ENCODE measurements around the gene SOX12. TPM values are rescaled to one million over a fixed set of nuclear protein-coding genes. Genes with fewer than 3 reads are reported as not detected.

SOX12 gene
- total RNA-seq, 1 experiment from 2014 or later: 40.4 TPM

DNA sequence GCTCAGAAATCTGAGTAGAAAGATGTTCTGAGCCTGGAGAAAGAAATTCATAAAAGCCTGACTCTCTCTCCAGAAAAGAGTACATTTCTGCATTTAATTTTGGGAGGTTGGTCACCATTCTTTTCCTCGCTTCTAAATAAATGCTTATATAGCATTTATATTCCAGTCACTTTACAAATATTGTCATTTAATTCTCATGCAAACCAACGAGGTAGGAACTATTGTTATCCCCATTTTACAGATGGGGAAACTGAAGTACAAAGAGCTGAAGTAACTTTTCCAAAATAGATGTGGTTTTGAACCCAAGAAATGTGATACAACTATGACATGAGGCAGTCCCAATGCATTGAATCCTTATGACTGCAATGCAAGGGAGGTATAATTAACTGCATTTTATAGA, 50.7 kb downstream of the SOX12 start:
- ChIA-PET POLR2A (interaction anchor here (19.7 to 29.0 kb wide), 2 partner anchors 12 to 23 kb away, joined by 639 to 779 read pairs; partner anchors contain the start of gene RBCK1), RAD21 (ENCODE audit: low non-redundant PET in 1 of 2, low total read pairs in 2 of 2, uncharacterized antibody in 2 of 2, unreplicated experiment in 2 of 2) (no interaction called here), CTCF (no interaction called here)
- no peak for ATAC-seq
- H3K9me3 ChIP-seq (ENCODE audit: control insufficient read depth in 1 of 2, insufficient read depth in 1 of 2, low read depth in 1 of 2, low read length in 2 of 2): no peaks in the 10 kb centered on the region
- H3K79me2 ChIP-seq (ENCODE audit: insufficient read depth, low read length): no peaks in the 10 kb centered on the region; the same call in 1 of the 2 replicates
- no peaks in the 10 kb centered on the region for H3K9me2 ChIP-seq (ENCODE audit: insufficient read depth)
- BruUV-seq (replicated peaks): no TSS peak
- H4K20me1 ChIP-seq (ENCODE audit: insufficient read depth): no peaks in the 10 kb centered on the region
- H2AFZ ChIP-seq (ENCODE audit: low read depth, low read length, poor library complexity, severe bottlenecking): no peak overlapping the region
- H3K36me3 ChIP-seq (ENCODE audit: control insufficient read depth in 1 of 2, insufficient read depth in 2 of 2, low read length in 2 of 2): no peaks in the 10 kb centered on the region
- H3K4me1 ChIP-seq (ENCODE audit: control insufficient read depth in 1 of 2, insufficient read depth in 2 of 2, low read length in 2 of 2): peaks cover 51 to 58% of the 10 kb centered on the region in 2 experiments
- intact Hi-C loops (cut with micrococcal nuclease): no loop called here
- no peak overlapping the region for H3K4me3 ChIP-seq (replicated peaks in 1 of 2; ENCODE audit: low read depth in 1 of 2, low read length in 2 of 2)
- no peak overlapping the region for H3K4me2 ChIP-seq (ENCODE audit: low read length)
- TF ChIP-seq EZH2phosphoT487 (IDR thresholded peaks at IDR 0.05; ENCODE audit: borderline replicate concordance): no peak
- no peak for TF ChIP-seq ELF1 (IDR thresholded peaks at IDR 0.05; ENCODE audit: borderline replicate concordance, low read depth)
- no peak for TF ChIP-seq YY1 (IDR thresholded peaks at IDR 0.05; ENCODE audit: extremely low read depth, insufficient replicate concordance, low read depth, low read length)
- TF ChIP-seq EGR1 (IDR thresholded peaks at IDR 0.05; ENCODE audit: low read depth): no peak
- no peak for TF ChIP-seq POLR2A (IDR thresholded peaks at IDR 0.05; ENCODE audit: borderline replicate concordance, extremely low read depth, insufficient read depth, insufficient read length)
- TF ChIP-seq FOSL1 (IDR thresholded peaks at IDR 0.05; ENCODE audit: low read depth): no peak
- no peak for TF ChIP-seq ZNF274 (IDR thresholded peaks at IDR 0.05; ENCODE audit: low read depth, low read length)
- TF ChIP-seq, protein P1, sequence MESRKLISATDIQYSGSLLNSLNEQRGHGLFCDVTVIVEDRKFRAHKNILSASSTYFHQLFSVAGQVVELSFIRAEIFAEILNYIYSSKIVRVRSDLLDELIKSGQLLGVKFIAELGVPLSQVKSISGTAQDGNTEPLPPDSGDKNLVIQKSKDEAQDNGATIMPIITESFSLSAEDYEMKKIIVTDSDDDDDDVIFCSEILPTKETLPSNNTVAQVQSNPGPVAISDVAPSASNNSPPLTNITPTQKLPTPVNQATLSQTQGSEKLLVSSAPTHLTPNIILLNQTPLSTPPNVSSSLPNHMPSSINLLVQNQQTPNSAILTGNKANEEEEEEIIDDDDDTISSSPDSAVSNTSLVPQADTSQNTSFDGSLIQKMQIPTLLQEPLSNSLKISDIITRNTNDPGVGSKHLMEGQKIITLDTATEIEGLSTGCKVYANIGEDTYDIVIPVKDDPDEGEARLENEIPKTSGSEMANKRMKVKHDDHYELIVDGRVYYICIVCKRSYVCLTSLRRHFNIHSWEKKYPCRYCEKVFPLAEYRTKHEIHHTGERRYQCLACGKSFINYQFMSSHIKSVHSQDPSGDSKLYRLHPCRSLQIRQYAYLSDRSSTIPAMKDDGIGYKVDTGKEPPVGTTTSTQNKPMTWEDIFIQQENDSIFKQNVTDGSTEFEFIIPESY (IDR thresholded peaks at IDR 0.05; ENCODE audit: extremely low read depth, insufficient replicate concordance, low read length): no peak
- TF ChIP-seq, protein P2, sequence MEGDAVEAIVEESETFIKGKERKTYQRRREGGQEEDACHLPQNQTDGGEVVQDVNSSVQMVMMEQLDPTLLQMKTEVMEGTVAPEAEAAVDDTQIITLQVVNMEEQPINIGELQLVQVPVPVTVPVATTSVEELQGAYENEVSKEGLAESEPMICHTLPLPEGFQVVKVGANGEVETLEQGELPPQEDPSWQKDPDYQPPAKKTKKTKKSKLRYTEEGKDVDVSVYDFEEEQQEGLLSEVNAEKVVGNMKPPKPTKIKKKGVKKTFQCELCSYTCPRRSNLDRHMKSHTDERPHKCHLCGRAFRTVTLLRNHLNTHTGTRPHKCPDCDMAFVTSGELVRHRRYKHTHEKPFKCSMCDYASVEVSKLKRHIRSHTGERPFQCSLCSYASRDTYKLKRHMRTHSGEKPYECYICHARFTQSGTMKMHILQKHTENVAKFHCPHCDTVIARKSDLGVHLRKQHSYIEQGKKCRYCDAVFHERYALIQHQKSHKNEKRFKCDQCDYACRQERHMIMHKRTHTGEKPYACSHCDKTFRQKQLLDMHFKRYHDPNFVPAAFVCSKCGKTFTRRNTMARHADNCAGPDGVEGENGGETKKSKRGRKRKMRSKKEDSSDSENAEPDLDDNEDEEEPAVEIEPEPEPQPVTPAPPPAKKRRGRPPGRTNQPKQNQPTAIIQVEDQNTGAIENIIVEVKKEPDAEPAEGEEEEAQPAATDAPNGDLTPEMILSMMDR (IDR thresholded peaks at IDR 0.05 in 2 of 3, conservative IDR thresholded peaks at IDR 0.05 in 1 of 3; ENCODE audit: borderline replicate concordance in 1 of 3, insufficient read depth in 1 of 3, low read depth in 2 of 3, low read length in 2 of 3): no peak
- TF ChIP-seq, protein P3, sequence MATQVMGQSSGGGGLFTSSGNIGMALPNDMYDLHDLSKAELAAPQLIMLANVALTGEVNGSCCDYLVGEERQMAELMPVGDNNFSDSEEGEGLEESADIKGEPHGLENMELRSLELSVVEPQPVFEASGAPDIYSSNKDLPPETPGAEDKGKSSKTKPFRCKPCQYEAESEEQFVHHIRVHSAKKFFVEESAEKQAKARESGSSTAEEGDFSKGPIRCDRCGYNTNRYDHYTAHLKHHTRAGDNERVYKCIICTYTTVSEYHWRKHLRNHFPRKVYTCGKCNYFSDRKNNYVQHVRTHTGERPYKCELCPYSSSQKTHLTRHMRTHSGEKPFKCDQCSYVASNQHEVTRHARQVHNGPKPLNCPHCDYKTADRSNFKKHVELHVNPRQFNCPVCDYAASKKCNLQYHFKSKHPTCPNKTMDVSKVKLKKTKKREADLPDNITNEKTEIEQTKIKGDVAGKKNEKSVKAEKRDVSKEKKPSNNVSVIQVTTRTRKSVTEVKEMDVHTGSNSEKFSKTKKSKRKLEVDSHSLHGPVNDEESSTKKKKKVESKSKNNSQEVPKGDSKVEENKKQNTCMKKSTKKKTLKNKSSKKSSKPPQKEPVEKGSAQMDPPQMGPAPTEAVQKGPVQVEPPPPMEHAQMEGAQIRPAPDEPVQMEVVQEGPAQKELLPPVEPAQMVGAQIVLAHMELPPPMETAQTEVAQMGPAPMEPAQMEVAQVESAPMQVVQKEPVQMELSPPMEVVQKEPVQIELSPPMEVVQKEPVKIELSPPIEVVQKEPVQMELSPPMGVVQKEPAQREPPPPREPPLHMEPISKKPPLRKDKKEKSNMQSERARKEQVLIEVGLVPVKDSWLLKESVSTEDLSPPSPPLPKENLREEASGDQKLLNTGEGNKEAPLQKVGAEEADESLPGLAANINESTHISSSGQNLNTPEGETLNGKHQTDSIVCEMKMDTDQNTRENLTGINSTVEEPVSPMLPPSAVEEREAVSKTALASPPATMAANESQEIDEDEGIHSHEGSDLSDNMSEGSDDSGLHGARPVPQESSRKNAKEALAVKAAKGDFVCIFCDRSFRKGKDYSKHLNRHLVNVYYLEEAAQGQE (IDR thresholded peaks at IDR 0.05; ENCODE audit: low read depth): no peak
- TF ChIP-seq CEBPB (IDR thresholded peaks at IDR 0.05; ENCODE audit: low read depth): no peak
- TF ChIP-seq EZH2 (IDR thresholded peaks at IDR 0.05): no peak
- TF ChIP-seq ZFX (IDR thresholded peaks at IDR 0.05): no peak
- TF ChIP-seq CBX3 (IDR thresholded peaks at IDR 0.05; ENCODE audit: low read depth): no peak
- TF ChIP-seq POLR2AphosphoS5 (IDR thresholded peaks at IDR 0.05; ENCODE audit: low read depth, low read length): no peak
- no peak for TF ChIP-seq SRF (IDR thresholded peaks at IDR 0.05; ENCODE audit: low read depth)
- TF ChIP-seq SP1 (IDR thresholded peaks at IDR 0.05; ENCODE audit: low read depth): no peak
- no peak for TF ChIP-seq SIN3A (IDR thresholded peaks at IDR 0.05; ENCODE audit: low read depth)
- no peaks in the 10 kb centered on the region for H3K27me3 ChIP-seq (ENCODE audit: insufficient read depth, low read length)
- DNase-seq (ENCODE audit: low read depth, low spot score): no peak
- no peak overlapping the region for H3K9ac ChIP-seq (ENCODE audit: low read length)
- no peak overlapping the region for H3K27ac ChIP-seq (ENCODE audit: low read depth, low read length)

Data from HCT116 (cell line).